Vagina (tissue), 2 donors: ENCODE measurements around the gene BTBD10. TPM values are rescaled to one million over a fixed set of nuclear protein-coding genes. Genes with fewer than 3 reads are reported as not detected.

Experiments
- DNase-seq, 2 donors: peaks; one replicate each; pipeline ENCODE4 v3.0.0-alpha.2; 2017; ENCODE audit errors: extremely low spot score in 2 of 2
- H3K27ac ChIP-seq: fragments of 200-600 bp; sonication (generic); one replicate; pipeline ENCODE4 v1.5.1; 2019
- H3K27me3 ChIP-seq: fragments of 200-600 bp; sonication (generic); one replicate; pipeline ENCODE4 v1.5.1; 2019
- H3K36me3 ChIP-seq, 2 donors: fragments of 200-600 bp; sonication (generic); one replicate each; pipeline ENCODE4 v1.5.1; 2017 to 2019
- H3K4me1 ChIP-seq: fragments of 200-600 bp; sonication (generic); one replicate; pipeline ENCODE4 v1.5.1; 2019
- H3K4me3 ChIP-seq, 2 donors: fragments of 200-600 bp; sonication (generic); 1 replicate in 1 of 2; 2 replicates in 1 of 2; pipeline ENCODE4 v1.5.1; 2016 to 2019
- H3K9me3 ChIP-seq: fragments of 200-600 bp; sonication (generic); one replicate; pipeline ENCODE4 v1.5.1; 2019
- POLR2A ChIP-seq, 2 donors: fragments of 450-650 bp; IDR thresholded peaks; one replicate each; pipeline ENCODE4 v1.6.1; 2017; ENCODE audit warnings: antibody characterized with exemption in 2 of 2, mild to moderate bottlenecking in 2 of 2, moderate library complexity in 2 of 2
- POLR2AphosphoS5 ChIP-seq, 2 donors: sonication (generic); formaldehyde crosslinking; IDR thresholded peaks; one replicate each; pipeline ENCODE4 v1.9.0; 2017; ENCODE audit warnings: antibody characterized with exemption in 2 of 2, mild to moderate bottlenecking in 2 of 2, low read depth in 1 of 2; ENCODE audit not compliant: insufficient read depth in 1 of 2
- intact Hi-C: fragments of 100-400 bp; cut with DNase I; formaldehyde crosslinking; loops from one replicate; pipeline ENCODE4 v1.15.1; 2023
- total RNA-seq: library from RNA; depleted of rRNA; stranded (reverse); fragments of >200 nt; gene quantifications from one replicate; pipeline ENCODE4 v1.2.3, GENCODE V29; 2016
- TF ChIP-seq, protein P1 (sequence below), 3 experiments: fragments of 450-650 bp in 2 of 3; fragments of 200-600 bp in 1 of 3; sonication (generic) in 1 of 3; IDR thresholded peaks; one replicate each; pipeline ENCODE4 v1.5.1; 2017 to 2019; ENCODE audit warnings: antibody characterized with exemption in 3 of 3, mild to moderate bottlenecking in 2 of 3, moderate library complexity in 2 of 3

BTBD10 gene
- total RNA-seq, 1 donor from 2014 or later = 29.2 TPM

DNA sequence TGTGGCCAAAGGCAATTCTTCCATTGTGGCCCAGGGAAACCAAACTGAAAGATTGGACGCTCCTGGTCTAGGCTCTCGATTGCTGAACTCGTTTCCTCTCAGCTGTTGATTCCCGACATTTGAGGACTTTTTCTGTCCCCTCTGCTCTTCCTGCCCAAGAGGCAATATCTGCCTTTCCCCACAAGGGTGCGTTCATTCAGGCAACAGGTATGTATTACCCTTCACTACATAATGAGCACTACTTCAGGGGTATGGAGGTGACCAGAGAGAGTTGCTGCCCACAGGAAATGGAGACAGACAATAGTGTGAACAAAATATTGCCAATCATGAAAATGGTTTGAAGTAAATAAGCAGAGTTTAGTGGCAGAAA is 24.6 kb upstream of the BTBD10 start:
- H3K4me1 ChIP-seq = no peaks in the 10 kb centered on the region
- H3K36me3 ChIP-seq = no peaks in the 10 kb centered on the region
- intact Hi-C loops = no loop called here
- H3K27ac ChIP-seq = no peak overlapping the region
- no peak for DNase-seq
- no peak overlapping the region for H3K4me3 ChIP-seq
- TF ChIP-seq, protein P1, sequence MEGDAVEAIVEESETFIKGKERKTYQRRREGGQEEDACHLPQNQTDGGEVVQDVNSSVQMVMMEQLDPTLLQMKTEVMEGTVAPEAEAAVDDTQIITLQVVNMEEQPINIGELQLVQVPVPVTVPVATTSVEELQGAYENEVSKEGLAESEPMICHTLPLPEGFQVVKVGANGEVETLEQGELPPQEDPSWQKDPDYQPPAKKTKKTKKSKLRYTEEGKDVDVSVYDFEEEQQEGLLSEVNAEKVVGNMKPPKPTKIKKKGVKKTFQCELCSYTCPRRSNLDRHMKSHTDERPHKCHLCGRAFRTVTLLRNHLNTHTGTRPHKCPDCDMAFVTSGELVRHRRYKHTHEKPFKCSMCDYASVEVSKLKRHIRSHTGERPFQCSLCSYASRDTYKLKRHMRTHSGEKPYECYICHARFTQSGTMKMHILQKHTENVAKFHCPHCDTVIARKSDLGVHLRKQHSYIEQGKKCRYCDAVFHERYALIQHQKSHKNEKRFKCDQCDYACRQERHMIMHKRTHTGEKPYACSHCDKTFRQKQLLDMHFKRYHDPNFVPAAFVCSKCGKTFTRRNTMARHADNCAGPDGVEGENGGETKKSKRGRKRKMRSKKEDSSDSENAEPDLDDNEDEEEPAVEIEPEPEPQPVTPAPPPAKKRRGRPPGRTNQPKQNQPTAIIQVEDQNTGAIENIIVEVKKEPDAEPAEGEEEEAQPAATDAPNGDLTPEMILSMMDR (IDR thresholded peaks at IDR 0.05) = no peak
- TF ChIP-seq POLR2AphosphoS5 (IDR thresholded peaks at IDR 0.05; ENCODE audit: insufficient read depth in 1 of 2, low read depth in 1 of 2) = no peak
- no peak for TF ChIP-seq POLR2A (IDR thresholded peaks at IDR 0.05)
- H3K9me3 ChIP-seq = no peaks in the 10 kb centered on the region
- H3K27me3 ChIP-seq = no peaks in the 10 kb centered on the region

DNA sequence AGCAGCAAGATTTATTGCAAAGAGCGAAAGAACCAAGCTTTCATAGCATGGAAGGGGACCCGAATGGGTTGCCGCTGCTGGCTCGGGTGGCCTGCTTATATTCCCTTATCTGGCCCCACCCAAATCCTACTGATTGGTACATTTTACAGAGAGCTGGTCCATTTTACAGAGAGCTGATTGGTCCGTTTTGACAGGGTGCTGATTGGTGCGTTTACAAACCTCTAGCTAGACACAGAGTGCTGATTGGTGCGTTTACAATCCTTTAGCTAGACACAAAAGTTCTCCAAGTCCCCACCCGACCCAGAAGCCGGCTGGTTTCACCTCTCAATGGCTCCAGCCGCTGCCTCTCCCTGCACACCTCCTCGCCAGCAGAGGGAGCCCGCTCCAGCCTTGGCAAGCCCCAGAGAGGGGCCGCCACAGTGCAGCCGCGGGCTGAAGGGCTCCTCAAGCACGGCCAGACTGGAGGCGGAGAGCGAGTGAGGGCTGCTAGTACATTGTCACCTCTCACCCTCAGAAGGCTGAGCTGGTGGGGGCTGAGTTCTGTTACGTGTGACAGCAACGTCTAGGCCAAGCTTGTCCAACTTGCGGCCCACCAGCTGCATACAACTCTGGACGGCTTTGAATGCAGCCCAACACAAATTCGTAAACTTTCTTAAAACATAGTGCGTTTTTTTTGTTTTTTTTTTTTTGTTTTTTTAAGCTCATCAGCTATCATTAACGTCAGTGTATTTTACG is 24.1 kb upstream of the BTBD10 start:
- Histone ChIP-seq H3K27me3 (no peaks in the 10 kb centered on the region), H3K27ac (no peak overlapping the region), H3K4me1 (no peaks in the 10 kb centered on the region), H3K4me3 (no peak overlapping the region), H3K36me3 (no peaks in the 10 kb centered on the region), H3K9me3 (no peaks in the 10 kb centered on the region)
- intact Hi-C loops = no loop called here
- TF ChIP-seq POLR2AphosphoS5 (IDR thresholded peaks at IDR 0.05; ENCODE audit: insufficient read depth in 1 of 2, low read depth in 1 of 2) = no peak
- TF ChIP-seq, protein P1 (IDR thresholded peaks at IDR 0.05) = no peak
- TF ChIP-seq POLR2A (IDR thresholded peaks at IDR 0.05) = no peak
- no peak for DNase-seq

DNA sequence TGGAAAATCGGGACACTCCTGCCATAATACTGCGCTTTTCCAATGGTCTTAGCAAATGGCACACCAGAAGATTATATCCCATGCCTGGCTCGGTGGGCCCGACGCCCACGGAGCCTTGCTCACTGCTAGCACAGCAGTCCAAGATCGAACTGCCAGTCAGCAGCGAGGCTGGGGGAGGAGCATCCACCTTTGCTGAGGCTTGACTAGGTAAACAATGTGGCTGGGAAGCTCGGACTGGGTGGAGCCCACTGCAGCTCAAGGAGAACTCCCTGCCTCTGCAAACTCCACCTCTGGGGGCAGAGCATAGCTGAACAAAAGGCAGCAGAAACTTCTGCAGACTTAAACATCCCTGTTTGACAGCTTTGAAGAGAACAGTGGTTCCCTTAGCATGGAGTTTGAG is 17.2 kb upstream of the BTBD10 start:
- no peak overlapping the region for H3K27ac ChIP-seq
- intact Hi-C loops = no loop called here
- H3K4me1 ChIP-seq = no peaks in the 10 kb centered on the region
- H3K9me3 ChIP-seq = no peaks in the 10 kb centered on the region
- TF ChIP-seq, protein P1 (IDR thresholded peaks at IDR 0.05) = no peak
- TF ChIP-seq POLR2AphosphoS5 (IDR thresholded peaks at IDR 0.05; ENCODE audit: insufficient read depth in 1 of 2, low read depth in 1 of 2) (no peak), POLR2A (IDR thresholded peaks at IDR 0.05) (no peak)
- H3K27me3 ChIP-seq = no peaks in the 10 kb centered on the region
- DNase-seq = no peak
- no peak overlapping the region for H3K4me3 ChIP-seq
- no peaks in the 10 kb centered on the region for H3K36me3 ChIP-seq

DNA sequence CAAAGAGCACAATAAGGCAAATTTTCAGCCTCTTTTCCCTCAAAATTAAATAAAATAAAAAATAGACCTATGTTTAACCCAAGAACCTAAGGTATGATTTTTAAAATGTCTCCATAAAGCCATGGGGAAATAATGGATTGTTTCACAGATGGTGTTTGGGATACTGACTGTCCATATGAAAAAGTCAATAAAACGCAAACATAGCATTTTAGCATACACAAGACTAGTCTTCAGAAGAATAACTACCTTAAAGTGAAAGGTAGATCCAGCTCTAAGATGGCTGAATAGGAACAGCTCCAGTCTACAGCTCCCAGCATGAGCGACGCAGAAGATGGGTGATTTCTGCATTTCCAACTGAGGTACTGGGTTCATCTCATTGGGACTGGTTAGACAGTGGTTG is 16.7 kb upstream of the BTBD10 start:
- no peak overlapping the region for H3K27ac ChIP-seq
- TF ChIP-seq, protein P1 (IDR thresholded peaks at IDR 0.05) = no peak
- TF ChIP-seq POLR2A (IDR thresholded peaks at IDR 0.05) (no peak), POLR2AphosphoS5 (IDR thresholded peaks at IDR 0.05; ENCODE audit: insufficient read depth in 1 of 2, low read depth in 1 of 2) (no peak)
- no peak for DNase-seq
- no peaks in the 10 kb centered on the region for H3K27me3 ChIP-seq
- no peaks in the 10 kb centered on the region for H3K9me3 ChIP-seq
- intact Hi-C loops = no loop called here
- H3K36me3 ChIP-seq = no peaks in the 10 kb centered on the region
- no peak overlapping the region for H3K4me3 ChIP-seq
- H3K4me1 ChIP-seq = no peaks in the 10 kb centered on the region

DNA sequence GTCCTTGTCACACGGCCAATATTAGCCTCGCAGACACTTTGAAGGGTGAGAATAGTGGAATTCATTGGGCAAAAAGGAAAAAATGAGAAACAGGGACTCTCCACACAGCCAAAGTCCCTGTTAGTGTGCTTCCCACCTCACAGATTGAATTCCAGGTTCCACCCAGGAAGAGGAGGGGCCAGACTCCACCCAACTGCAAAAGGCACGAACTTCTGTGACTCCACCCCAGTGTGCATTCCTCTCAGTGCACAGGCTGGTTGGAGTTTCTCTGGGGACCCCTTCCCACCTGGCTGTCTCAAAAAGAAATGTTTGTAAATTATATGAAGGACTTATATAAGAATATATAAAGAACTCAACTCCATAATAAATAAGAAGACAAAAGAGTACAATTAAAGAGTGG is 12.1 kb upstream of the BTBD10 start:
- no peak for DNase-seq
- H3K4me1 ChIP-seq = no peaks in the 10 kb centered on the region
- no peaks in the 10 kb centered on the region for H3K9me3 ChIP-seq
- H3K27ac ChIP-seq = no peak overlapping the region
- intact Hi-C loops = no loop called here
- TF ChIP-seq, protein P1 (IDR thresholded peaks at IDR 0.05) = no peak
- TF ChIP-seq POLR2AphosphoS5 (IDR thresholded peaks at IDR 0.05; ENCODE audit: insufficient read depth in 1 of 2, low read depth in 1 of 2) (no peak), POLR2A (IDR thresholded peaks at IDR 0.05) (no peak)
- no peak overlapping the region for H3K4me3 ChIP-seq
- H3K27me3 ChIP-seq = no peaks in the 10 kb centered on the region
- no peaks in the 10 kb centered on the region for H3K36me3 ChIP-seq
